Loucy (cell line): ENCODE results near the gene ECT2.

Experiments
- EZH2phosphoT487 ChIP-seq: fragments of 200-600 bp; IDR thresholded peaks from 2 replicates; pipeline ENCODE4 v1.6.1; 2018; ENCODE audit warnings: antibody characterized with exemption, mild to moderate bottlenecking, moderate library complexity, borderline replicate concordance
- TF ChIP-seq, protein P1 (sequence below): fragments of 200-600 bp; sonication (generic); conservative IDR thresholded peaks from 2 replicates; pipeline ENCODE4 v1.5.1; 2014; ENCODE audit warnings: mild to moderate bottlenecking, antibody characterized with exemption, low read length

DNA sequence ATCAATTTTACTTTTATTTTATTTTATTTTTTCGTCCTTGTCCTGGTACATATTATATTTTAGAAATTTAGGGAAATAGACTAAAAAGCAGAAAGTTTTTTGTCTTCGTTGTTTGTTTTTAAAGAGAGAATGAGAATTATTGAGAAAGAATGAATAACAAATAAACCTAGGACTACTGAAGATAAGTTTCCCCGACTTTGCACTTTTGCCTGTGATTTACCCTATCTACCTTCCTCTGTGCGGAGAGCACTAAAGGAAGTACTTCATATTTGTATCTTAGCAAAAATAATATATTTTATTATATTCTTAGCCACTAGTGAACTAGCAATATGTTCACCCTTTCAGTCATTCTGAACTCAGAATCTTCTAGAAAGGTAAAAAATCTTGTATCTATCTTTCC is 60.6 kb downstream of the ECT2 start:
- TF ChIP-seq, protein P1, sequence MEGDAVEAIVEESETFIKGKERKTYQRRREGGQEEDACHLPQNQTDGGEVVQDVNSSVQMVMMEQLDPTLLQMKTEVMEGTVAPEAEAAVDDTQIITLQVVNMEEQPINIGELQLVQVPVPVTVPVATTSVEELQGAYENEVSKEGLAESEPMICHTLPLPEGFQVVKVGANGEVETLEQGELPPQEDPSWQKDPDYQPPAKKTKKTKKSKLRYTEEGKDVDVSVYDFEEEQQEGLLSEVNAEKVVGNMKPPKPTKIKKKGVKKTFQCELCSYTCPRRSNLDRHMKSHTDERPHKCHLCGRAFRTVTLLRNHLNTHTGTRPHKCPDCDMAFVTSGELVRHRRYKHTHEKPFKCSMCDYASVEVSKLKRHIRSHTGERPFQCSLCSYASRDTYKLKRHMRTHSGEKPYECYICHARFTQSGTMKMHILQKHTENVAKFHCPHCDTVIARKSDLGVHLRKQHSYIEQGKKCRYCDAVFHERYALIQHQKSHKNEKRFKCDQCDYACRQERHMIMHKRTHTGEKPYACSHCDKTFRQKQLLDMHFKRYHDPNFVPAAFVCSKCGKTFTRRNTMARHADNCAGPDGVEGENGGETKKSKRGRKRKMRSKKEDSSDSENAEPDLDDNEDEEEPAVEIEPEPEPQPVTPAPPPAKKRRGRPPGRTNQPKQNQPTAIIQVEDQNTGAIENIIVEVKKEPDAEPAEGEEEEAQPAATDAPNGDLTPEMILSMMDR: no peak
- no peak for TF ChIP-seq EZH2phosphoT487
